Neural cell (in vitro differentiated cells): ENCODE measurements around the gene XPR1. TPM values are rescaled to one million over a fixed set of nuclear protein-coding genes. Genes with fewer than 3 reads are reported as not detected.

Experiments used
- H2AFZ ChIP-seq: fragments of 200-600, 300-800 bp; sonication (generic), shearing (Covaris generic); 2 replicates; pipeline ENCODE4 v1.6.0; 2014; ENCODE audit warnings: low read depth, mild to moderate bottlenecking, antibody characterized with exemption, low read length, moderate library complexity
- H3F3A ChIP-seq: fragments of 200-600 bp; shearing (Covaris generic); 2 replicates; pipeline ENCODE4 v1.6.1; 2016; ENCODE audit warnings: mild to moderate bottlenecking, moderate library complexity, mixed read lengths, antibody characterized with exemption, low read length; ENCODE audit not compliant: insufficient read depth, poor library complexity, severe bottlenecking
- H3K27ac ChIP-seq: fragments of 200-600, 300-800 bp; sonication (generic), shearing (Covaris generic); 2 replicates; pipeline ENCODE4 v1.5.1; 2014; ENCODE audit warnings: mild to moderate bottlenecking, low read length, moderate library complexity
- H3K27me3 ChIP-seq: fragments of 300-800, 200-600 bp; sonication (generic), shearing (Covaris generic); 2 replicates; pipeline ENCODE4 v1.6.0; 2014; ENCODE audit warnings: mild to moderate bottlenecking, low read depth, low read length, moderate library complexity; ENCODE audit not compliant: insufficient read depth
- H3K36me3 ChIP-seq: fragments of 300-800, 200-600 bp; sonication (generic), shearing (Covaris generic); 2 replicates; pipeline ENCODE4 v1.5.1; 2014; ENCODE audit warnings: mild to moderate bottlenecking, antibody characterized with exemption, low read length, moderate library complexity; ENCODE audit not compliant: insufficient read depth
- H3K4me2 ChIP-seq: fragments of 300-800, 200-600 bp; sonication (generic), shearing (Covaris generic); 2 replicates; pipeline ENCODE4 v1.6.0; 2014; ENCODE audit warnings: mild to moderate bottlenecking, low read length
- H3K4me3 ChIP-seq: fragments of 300-800, 200-600 bp; sonication (generic), shearing (Covaris generic); 2 replicates; pipeline ENCODE4 v1.5.1; 2014; ENCODE audit warnings: mild to moderate bottlenecking, low read length, moderate library complexity
- H3K79me2 ChIP-seq: fragments of 200-600 bp; shearing (Covaris generic); replicated peaks from 2 replicates; pipeline ENCODE4 v1.6.0; 2014; ENCODE audit warnings: mild to moderate bottlenecking, low read length, moderate library complexity; ENCODE audit not compliant: insufficient read depth
- H3K9ac ChIP-seq: fragments of 300-800, 200-600 bp; sonication (generic), shearing (Covaris generic); 2 replicates; pipeline ENCODE4 v1.6.1; 2016; ENCODE audit warnings: mild to moderate bottlenecking, low read length, mixed read lengths
- H3K9me2 ChIP-seq: fragments of 200-600 bp; shearing (Covaris generic); 2 replicates; pipeline ENCODE4 v1.6.1; 2016; ENCODE audit warnings: mild to moderate bottlenecking, low read length, mixed read lengths; ENCODE audit not compliant: insufficient read depth
- H3K9me3 ChIP-seq: fragments of 200-600, 300-800 bp; sonication (generic), shearing (Covaris generic); 2 replicates; pipeline ENCODE4 v1.6.1; 2016; ENCODE audit warnings: mild to moderate bottlenecking, mixed run types, low read length, moderate library complexity, mixed read lengths
- H4K20me1 ChIP-seq: fragments of 200-600 bp; shearing (Covaris generic); 2 replicates; pipeline ENCODE4 v1.6.1; 2016; ENCODE audit warnings: mild to moderate bottlenecking, mixed run types; ENCODE audit not compliant: insufficient read depth
- CTCF ChIP-seq: fragments of 450-650 bp; IDR thresholded peaks from 2 replicates; pipeline ENCODE4 v1.5.1; 2014; ENCODE audit warnings: antibody characterized with exemption, mild to moderate bottlenecking, moderate library complexity; ENCODE audit not compliant: poor library complexity, severe bottlenecking
- EP300 ChIP-seq: fragments of 450-650 bp; conservative IDR thresholded peaks from 2 replicates; pipeline ENCODE4 v1.6.1; 2014; ENCODE audit warnings: antibody characterized with exemption, mild to moderate bottlenecking, moderate library complexity; ENCODE audit not compliant: poor library complexity, severe bottlenecking
- EZH2 ChIP-seq: fragments of 200-600, 300-800 bp; shearing (Covaris generic), sonication (generic); IDR thresholded peaks from 2 replicates; pipeline ENCODE4 v1.6.1; 2014; ENCODE audit warnings: antibody characterized with exemption, low read length, borderline replicate concordance, mild to moderate bottlenecking; ENCODE audit not compliant: insufficient read depth, poor library complexity, severe bottlenecking
- MXI1 ChIP-seq: fragments of 450-650 bp; conservative IDR thresholded peaks from 2 replicates; pipeline ENCODE4 v1.6.1; 2014; ENCODE audit warnings: antibody characterized with exemption, mild to moderate bottlenecking; ENCODE audit not compliant: poor library complexity, severe bottlenecking
- POLR2AphosphoS5 ChIP-seq: IDR thresholded peaks from 2 replicates; pipeline ENCODE4 v1.6.1; 2012
- RAD21 ChIP-seq: fragments of 450-650 bp; conservative IDR thresholded peaks from 2 replicates; pipeline ENCODE4 v1.6.1; 2014; ENCODE audit warnings: antibody characterized with exemption, mild to moderate bottlenecking, moderate library complexity
- REST ChIP-seq: IDR thresholded peaks from 2 replicates; pipeline ENCODE4 v1.6.1; 2012; ENCODE audit warnings: borderline replicate concordance
- SMC3 ChIP-seq: fragments of 450-650 bp; conservative IDR thresholded peaks from 2 replicates; pipeline ENCODE4 v1.6.1; 2014; ENCODE audit warnings: antibody characterized with exemption, mild to moderate bottlenecking, moderate library complexity; ENCODE audit not compliant: poor library complexity
- TAF1 ChIP-seq: IDR thresholded peaks from 2 replicates; pipeline ENCODE4 v1.6.1; 2012; ENCODE audit warnings: low read depth
- polyA plus RNA-seq: library from polyadenylated mRNA; depleted of rRNA; stranded (reverse); fragments of >200 nt; gene quantifications from 2 replicates; pipeline ENCODE4 v1.2.3, GENCODE V29; 2014

Gene XPR1
- polyA plus RNA-seq, 1 donor from 2014 or later: 185 TPM

- Histone ChIP-seq H3K9me3 (no peaks in the 10 kb centered on the region), H3K27ac (peak overlapping the region; percentile 81), H3K36me3 (no peaks in the 10 kb centered on the region)
These were observed 209.6 kb downstream of the XPR1 start for GRCh38 chr1:180841415-180841814.

GRCh38 chr1:180842052-180842451 lies 210.2 kb downstream of the XPR1 start:
- H3K79me2 ChIP-seq: peaks cover 6% of the 10 kb centered on the region
- peak overlapping the region; percentile 24 for H2AFZ ChIP-seq
- peak overlapping the region; percentile 81 for H3K27ac ChIP-seq
- no peaks in the 10 kb centered on the region for H4K20me1 ChIP-seq
- H3K4me3 ChIP-seq: peak overlapping the region; percentile 45
- TF ChIP-seq CTCF (no peak), SMC3 (no peak), RAD21 (no peak), REST (no peak), MXI1 (no peak), EZH2 (no peak)
- peaks cover 10% of the 10 kb centered on the region for H3F3A ChIP-seq
- no peaks in the 10 kb centered on the region for H3K27me3 ChIP-seq
- peak overlapping the region; percentile 54 for H3K4me2 ChIP-seq
- H3K9ac ChIP-seq: peak overlapping the region; percentile 36
- no peaks in the 10 kb centered on the region for H3K36me3 ChIP-seq
- no peaks in the 10 kb centered on the region for H3K9me3 ChIP-seq
- H3K9me2 ChIP-seq: no peaks in the 10 kb centered on the region

More at GRCh38 chr1:180841415-180841814, 209.6 kb downstream of the XPR1 start:
- peaks cover 10% of the 10 kb centered on the region for H3F3A ChIP-seq
- H3K9me2 ChIP-seq: no peaks in the 10 kb centered on the region
- H3K4me2 ChIP-seq: peak overlapping the region; percentile 54
- no peak for TF ChIP-seq TAF1
- no peak for TF ChIP-seq RAD21
- TF ChIP-seq EP300: no peak
- TF ChIP-seq SMC3: no peak
- no peak for TF ChIP-seq POLR2AphosphoS5
- no peak for TF ChIP-seq MXI1
- no peak for TF ChIP-seq CTCF
- no peak for TF ChIP-seq EZH2
- H4K20me1 ChIP-seq: no peaks in the 10 kb centered on the region
- H3K79me2 ChIP-seq: peaks cover 6% of the 10 kb centered on the region
- no peaks in the 10 kb centered on the region for H3K27me3 ChIP-seq
- H3K4me3 ChIP-seq: peak overlapping the region; percentile 45
- H2AFZ ChIP-seq: no peak overlapping the region
- H3K9ac ChIP-seq: no peak overlapping the region
